HFFc6 (cell line): ENCODE results near the gene SIGLEC7. TPM values are rescaled to one million over a fixed set of nuclear protein-coding genes. Genes with fewer than 3 reads are reported as not detected.

Experiments used
- DNase-seq: peaks from one replicate; pipeline ENCODE4 v3.0.0-alpha.2; 2018
- H3K27ac Mint-ChIP-seq: 2 replicates; pipeline ENCODE4 v1.8.0; 2020; ENCODE audit warnings: mild to moderate bottlenecking, mixed read lengths
- H3K27me3 Mint-ChIP-seq: 2 replicates; pipeline ENCODE4 v1.8.0; 2021; ENCODE audit warnings: mild to moderate bottlenecking, moderate library complexity, mixed read lengths; ENCODE audit not compliant: insufficient read depth
- H3K36me3 Mint-ChIP-seq: 2 replicates; pipeline ENCODE4 v1.8.0; 2021; ENCODE audit warnings: low read depth, mixed read lengths
- H3K4me1 Mint-ChIP-seq: 2 replicates; pipeline ENCODE4 v1.8.0; 2020; ENCODE audit warnings: low read depth, mixed read lengths
- H3K4me3 Mint-ChIP-seq: 2 replicates; pipeline ENCODE4 v1.8.0; 2020; ENCODE audit warnings: mild to moderate bottlenecking, moderate library complexity, mixed read lengths
- H3K9me3 Mint-ChIP-seq: 2 replicates; pipeline ENCODE4 v1.8.0; 2020; ENCODE audit warnings: mild to moderate bottlenecking, mixed read lengths
- total RNA-seq, 6 experiments: library from RNA; stranded (reverse); fragmentation: NEBNext Ultra II Directional; extraction: Animal tissue kit (Norgen Biotek cat#: 25700); gene quantifications; 2 replicates in 1 of 6; 3 replicates in 5 of 6; pipeline ENCODE4 v1.2.3, GENCODE V29; 2021
- TF ChIP-seq, protein P1 (sequence below): fragments of 200-600 bp; sonication (generic); IDR thresholded peaks from 2 replicates; pipeline ENCODE4 v1.5.0; 2021; ENCODE audit warnings: antibody characterized with exemption, mild to moderate bottlenecking

The SIGLEC7 gene
- total RNA-seq, 6 experiments from 2014 or later: not detected

DNA sequence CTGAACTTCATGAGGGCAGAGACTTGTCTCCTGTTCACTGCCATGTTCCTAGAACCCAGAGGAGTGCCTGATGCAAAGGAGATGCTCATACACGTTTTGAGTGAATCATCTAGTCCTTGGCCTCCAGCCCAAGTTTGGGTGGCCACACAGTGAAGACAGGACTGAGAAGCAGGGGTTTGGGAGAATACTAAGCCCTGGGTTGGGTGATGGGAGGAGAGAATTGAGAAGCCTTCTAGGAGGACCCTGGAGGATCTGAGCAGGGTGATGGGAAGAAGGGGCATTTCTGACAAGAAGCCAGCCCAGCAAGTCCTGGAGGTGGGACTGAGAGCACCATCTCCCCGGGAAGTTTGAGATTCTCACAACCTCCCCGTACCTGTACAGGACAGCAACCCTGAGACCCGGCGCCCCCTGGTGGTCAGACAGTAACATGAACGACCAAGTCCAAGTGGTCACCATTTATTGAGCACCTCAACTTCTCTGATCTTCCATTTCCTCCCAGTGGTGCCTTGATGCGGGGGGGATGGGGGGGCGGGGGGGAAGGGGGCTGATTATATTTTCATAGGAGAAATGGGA is 44.8 kb upstream of the SIGLEC7 start:
- no peak overlapping the region for H3K4me3 Mint-ChIP-seq
- DNase-seq: peak; percentile 47
- H3K9me3 Mint-ChIP-seq: no peaks in the 10 kb centered on the region
- no peaks in the 10 kb centered on the region for H3K27me3 Mint-ChIP-seq
- peaks cover 6% of the 10 kb centered on the region; the same call in 1 of the 2 replicates for H3K36me3 Mint-ChIP-seq
- H3K4me1 Mint-ChIP-seq: peaks cover 18% of the 10 kb centered on the region
- H3K27ac Mint-ChIP-seq: no peak overlapping the region; the same call in 1 of the 2 replicates
- TF ChIP-seq, protein P1, sequence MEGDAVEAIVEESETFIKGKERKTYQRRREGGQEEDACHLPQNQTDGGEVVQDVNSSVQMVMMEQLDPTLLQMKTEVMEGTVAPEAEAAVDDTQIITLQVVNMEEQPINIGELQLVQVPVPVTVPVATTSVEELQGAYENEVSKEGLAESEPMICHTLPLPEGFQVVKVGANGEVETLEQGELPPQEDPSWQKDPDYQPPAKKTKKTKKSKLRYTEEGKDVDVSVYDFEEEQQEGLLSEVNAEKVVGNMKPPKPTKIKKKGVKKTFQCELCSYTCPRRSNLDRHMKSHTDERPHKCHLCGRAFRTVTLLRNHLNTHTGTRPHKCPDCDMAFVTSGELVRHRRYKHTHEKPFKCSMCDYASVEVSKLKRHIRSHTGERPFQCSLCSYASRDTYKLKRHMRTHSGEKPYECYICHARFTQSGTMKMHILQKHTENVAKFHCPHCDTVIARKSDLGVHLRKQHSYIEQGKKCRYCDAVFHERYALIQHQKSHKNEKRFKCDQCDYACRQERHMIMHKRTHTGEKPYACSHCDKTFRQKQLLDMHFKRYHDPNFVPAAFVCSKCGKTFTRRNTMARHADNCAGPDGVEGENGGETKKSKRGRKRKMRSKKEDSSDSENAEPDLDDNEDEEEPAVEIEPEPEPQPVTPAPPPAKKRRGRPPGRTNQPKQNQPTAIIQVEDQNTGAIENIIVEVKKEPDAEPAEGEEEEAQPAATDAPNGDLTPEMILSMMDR: peak; percentile 81

DNA sequence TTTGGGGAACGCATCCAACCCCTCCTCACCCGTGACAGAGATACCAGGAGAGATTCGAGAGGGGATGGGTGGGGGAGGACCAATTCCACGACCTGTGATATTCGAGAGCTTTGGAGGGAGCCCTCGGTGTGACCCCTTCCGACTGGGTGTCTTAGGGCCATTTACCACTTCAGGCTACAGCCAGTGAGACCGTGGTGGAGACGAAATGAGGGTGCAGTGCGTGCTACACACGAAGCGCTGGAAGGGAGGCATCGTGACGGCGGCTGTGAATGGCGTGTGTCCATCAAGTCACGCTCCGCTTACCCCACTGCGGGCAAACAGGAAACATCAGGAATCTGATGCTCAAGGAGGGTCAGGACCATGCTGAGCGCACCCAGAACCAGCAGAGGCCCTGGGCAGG is 44.3 kb upstream of the SIGLEC7 start:
- no peak for DNase-seq
- Mint-ChIP-seq H3K4me3 (no peak overlapping the region), H3K4me1 (peaks cover 18% of the 10 kb centered on the region), H3K36me3 (peaks cover 6% of the 10 kb centered on the region; the same call in 1 of the 2 replicates), H3K9me3 (no peaks in the 10 kb centered on the region), H3K27me3 (no peaks in the 10 kb centered on the region), H3K27ac (no peak overlapping the region)
- TF ChIP-seq, protein P1: no peak

DNA sequence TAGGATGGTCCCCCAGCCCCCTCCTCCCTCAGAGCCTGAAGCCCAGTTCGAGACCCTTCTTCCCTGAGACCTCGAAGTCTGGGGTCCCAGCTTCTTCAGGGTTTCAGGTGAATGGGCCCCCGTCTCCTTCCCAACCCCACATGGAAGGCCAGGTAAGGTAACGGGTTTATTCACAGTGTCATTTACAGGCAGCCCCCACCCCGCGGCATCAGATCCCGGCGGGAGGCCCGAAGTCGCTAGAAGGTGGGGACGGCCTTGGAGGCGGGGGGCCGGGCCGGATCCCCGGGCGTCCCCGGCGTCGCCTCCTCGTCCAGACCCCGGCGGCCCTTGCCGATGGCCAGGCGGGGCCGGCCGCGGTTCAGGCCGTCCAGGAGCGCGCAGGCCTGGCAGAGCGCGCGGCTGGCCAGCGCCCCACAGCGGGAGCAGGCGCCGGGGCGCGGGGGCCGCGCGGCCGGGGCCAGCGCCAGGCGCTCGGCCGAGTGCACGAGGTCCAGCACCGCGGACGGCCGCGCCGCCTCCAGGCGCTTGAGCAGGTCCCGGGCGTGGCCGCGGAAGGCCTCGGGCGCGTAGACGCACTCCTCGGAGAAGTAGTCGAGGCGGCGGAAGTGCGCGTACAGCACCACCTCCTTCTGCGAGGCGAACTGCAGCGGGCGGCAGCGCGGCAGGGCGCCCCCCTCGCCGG is 43.6 kb upstream of the SIGLEC7 start:
- Mint-ChIP-seq H3K36me3 (peaks cover 9% of the 10 kb centered on the region; the same call in 1 of the 2 replicates), H3K4me1 (peaks cover 18% of the 10 kb centered on the region), H3K9me3 (no peaks in the 10 kb centered on the region), H3K27me3 (no peaks in the 10 kb centered on the region), H3K4me3 (no peak overlapping the region), H3K27ac (no peak overlapping the region)
- no peak for DNase-seq
- TF ChIP-seq, protein P1: no peak

DNA sequence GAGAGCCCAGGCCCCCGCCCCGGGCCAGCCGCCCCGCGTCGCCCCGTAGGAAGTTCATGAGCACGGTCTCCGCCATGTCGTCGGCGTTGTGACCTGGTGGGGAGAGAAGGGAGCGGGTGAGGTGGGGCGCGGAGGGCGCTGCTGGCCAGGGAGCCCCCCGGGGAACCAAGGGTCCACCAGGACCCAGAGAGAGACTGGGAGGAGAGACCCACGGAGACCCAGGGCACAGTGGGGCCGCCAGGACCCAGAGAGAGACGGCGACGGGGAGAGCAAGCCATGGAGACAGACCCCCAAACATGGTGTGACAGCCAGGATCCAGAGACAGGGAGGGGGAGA is 43.1 kb upstream of the SIGLEC7 start:
- Mint-ChIP-seq H3K27ac (no peak overlapping the region), H3K36me3 (peaks cover 11% of the 10 kb centered on the region; the same call in 1 of the 2 replicates), H3K27me3 (no peaks in the 10 kb centered on the region), H3K4me1 (peaks cover 18% of the 10 kb centered on the region), H3K9me3 (no peaks in the 10 kb centered on the region), H3K4me3 (no peak overlapping the region)
- no peak for DNase-seq
- TF ChIP-seq, protein P1: no peak

DNA sequence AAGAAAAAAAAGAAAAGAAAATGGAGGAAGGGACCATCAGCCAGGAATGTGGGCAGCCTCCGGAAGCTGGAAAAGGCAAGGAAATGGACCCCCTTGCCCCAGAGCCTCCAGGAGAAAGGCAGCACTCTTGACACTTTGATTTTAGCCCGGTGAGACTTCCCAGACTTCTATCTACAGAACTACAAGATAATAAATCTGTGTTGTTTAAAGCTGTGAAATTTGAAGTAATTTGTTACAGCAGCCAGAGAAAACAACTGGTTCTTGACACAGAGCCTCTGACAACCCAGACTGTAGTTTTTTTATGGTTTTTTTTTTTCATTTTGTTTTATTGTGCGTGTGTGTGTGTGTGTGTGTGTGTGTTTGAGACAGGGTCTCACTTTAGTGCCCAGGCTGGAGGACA is 41.5 kb upstream of the SIGLEC7 start:
- TF ChIP-seq, protein P1: no peak
- no peak overlapping the region for H3K27ac Mint-ChIP-seq
- H3K4me1 Mint-ChIP-seq: peaks cover 12% of the 10 kb centered on the region
- H3K27me3 Mint-ChIP-seq: no peaks in the 10 kb centered on the region
- H3K36me3 Mint-ChIP-seq: peaks cover 16% of the 10 kb centered on the region
- H3K9me3 Mint-ChIP-seq: no peaks in the 10 kb centered on the region
- DNase-seq: no peak
- H3K4me3 Mint-ChIP-seq: no peak overlapping the region
